GM10266 (cell line): ENCODE data around the gene WDR82.

Source experiments
- DNase-seq: peaks from one replicate; pipeline ENCODE4 v3.0.0; 2012; ENCODE audit errors: extremely low spot score
- TF ChIP-seq, protein P1 (sequence below): IDR thresholded peaks from 2 replicates; pipeline ENCODE4 v1.5.1; 2012; ENCODE audit warnings: mild to moderate bottlenecking, low read depth; ENCODE audit not compliant: control insufficient read depth, insufficient read depth; ENCODE audit errors: missing control alignments

Gene WDR82

DNA sequence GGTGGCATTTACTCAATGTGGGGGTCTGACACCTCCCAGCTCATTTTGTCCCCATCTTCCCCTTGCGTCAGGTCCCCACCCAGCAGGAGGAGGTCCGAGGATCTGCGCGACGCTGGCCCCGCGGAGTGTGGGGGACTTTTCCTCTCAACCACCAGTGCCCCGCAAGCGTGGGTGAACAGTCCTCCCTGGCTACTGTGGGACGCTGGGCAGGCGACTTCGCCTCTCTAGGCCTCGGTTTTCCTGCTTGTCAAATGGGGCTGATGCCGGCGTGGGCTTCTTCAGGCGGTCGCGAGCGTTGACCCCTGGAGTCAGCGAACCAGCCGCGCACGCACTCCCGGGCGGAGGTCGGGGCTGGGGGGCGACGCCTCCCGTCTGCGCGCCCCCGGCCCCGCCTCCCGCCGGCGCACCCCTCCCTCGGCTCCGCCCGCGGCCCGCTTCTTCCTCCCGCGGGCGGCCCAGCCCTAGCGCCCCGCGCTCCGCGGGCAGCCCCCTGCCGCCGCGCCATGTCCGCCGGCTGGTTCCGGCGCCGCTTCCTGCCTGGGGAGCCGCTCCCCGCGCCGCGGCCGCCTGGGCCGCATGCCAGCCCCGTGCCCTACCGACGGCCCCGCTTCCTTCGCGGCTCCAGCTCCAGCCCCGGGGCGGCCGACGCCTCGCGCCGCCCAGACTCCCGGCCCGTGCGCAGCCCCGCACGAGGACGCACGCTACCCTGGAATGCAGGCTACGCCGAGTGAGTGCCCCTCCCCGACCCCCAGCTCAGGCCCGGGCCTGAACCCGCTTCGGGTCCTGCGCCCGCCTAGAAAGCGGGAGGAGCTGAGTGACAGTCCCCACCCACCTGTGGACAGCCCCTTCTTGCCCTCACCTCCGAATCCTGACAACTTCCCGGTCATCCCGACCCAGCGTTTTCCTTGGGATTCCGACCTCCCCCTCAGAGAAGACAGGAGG lies 32.9 kb downstream of the WDR82 start, which contains the start of gene PPM1M:
PPM1M (plus strand) TSS at position 438 of the 942 bp plus-strand sequence; CDS start at position 504, 66 bp downstream.
- DNase-seq = peak; percentile 81
- TF ChIP-seq, protein P1, sequence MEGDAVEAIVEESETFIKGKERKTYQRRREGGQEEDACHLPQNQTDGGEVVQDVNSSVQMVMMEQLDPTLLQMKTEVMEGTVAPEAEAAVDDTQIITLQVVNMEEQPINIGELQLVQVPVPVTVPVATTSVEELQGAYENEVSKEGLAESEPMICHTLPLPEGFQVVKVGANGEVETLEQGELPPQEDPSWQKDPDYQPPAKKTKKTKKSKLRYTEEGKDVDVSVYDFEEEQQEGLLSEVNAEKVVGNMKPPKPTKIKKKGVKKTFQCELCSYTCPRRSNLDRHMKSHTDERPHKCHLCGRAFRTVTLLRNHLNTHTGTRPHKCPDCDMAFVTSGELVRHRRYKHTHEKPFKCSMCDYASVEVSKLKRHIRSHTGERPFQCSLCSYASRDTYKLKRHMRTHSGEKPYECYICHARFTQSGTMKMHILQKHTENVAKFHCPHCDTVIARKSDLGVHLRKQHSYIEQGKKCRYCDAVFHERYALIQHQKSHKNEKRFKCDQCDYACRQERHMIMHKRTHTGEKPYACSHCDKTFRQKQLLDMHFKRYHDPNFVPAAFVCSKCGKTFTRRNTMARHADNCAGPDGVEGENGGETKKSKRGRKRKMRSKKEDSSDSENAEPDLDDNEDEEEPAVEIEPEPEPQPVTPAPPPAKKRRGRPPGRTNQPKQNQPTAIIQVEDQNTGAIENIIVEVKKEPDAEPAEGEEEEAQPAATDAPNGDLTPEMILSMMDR = no peak

DNA sequence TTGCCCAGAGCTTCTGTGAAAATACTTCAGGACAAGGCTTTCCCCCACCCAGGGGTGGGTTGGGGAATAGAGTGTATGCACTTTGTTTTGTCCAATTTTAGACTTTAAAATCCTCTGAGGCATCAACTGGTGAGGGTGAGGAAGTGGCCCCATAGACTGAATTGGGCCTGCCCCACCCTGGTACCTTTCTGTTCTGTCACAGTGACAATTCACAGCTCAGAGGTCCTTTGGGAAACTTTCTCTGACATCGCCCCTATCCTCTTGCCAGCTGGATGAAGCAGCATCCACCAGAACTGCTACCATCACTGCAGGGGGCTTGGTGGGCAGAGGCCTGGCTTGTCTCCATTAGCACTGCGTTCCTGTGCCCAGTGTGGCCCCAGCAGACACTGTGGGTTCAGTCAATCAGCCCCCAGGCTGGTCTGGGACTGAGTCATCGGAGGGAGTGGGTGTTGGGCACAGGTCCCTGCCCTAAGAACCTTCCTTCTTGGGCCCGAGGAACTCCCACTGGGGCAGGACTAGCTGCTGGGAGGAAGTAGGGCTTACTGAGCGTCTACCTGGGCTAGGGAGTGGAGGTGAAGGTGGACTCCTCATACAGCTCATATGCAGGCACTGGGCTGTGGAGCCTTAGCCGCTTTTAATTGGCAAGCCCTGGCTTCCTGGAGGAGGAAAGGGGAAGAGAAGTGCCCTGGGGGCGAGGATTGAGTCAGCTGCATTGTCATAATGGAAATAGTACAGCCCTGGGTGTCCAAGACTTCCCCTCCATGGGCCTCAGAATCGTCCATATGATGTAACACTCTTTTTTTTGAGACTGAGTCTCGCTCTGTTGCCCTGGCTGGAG lies 34.4 kb downstream of the WDR82 start:
- TF ChIP-seq, protein P1 = no peak
- DNase-seq = peak; percentile 86

DNA sequence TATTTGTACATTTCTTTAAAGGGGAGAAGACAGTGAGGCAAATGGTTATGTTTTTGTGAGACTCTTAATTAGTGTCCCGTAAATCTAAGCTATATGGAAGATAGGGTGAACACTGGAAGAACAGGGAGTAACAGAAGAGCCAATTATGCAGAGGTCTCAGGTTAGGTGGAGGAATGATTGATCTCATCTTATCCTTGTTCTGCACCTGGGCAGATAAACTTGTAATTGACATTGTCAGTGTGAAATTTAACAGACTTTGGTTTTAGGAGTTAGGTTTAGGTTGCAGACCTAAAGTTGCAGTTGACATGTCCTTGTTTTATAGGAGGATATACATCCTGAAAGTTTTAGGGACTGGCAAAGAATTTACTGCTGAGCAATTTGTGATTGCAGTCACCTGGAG lies 36.4 kb downstream of the WDR82 start:
- DNase-seq = no peak
- TF ChIP-seq, protein P1 = no peak

DNA sequence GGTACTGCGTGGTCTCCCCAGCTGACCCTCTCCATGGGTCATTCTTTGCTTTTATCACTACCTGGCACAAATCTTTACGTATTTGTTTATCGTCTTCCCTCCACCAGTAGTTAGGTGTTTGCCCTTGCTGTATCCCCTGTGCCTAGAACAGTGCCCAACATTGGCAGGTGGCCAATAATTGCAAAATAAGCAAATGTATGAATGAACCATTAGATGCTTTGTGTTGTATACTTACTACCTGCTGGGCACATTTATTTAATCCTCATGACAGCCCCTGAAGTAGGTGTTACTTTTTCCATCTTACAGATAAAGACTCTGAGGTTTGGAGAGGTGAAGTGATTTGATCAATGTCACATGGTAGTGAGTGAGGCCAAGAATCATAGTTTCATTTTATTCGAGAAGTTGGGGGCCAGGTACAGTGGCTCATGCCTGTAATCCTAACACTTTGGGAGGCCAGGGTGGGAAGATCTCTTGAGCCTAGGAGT lies 37.5 kb downstream of the WDR82 start:
- TF ChIP-seq, protein P1 = no peak
- DNase-seq = no peak

DNA sequence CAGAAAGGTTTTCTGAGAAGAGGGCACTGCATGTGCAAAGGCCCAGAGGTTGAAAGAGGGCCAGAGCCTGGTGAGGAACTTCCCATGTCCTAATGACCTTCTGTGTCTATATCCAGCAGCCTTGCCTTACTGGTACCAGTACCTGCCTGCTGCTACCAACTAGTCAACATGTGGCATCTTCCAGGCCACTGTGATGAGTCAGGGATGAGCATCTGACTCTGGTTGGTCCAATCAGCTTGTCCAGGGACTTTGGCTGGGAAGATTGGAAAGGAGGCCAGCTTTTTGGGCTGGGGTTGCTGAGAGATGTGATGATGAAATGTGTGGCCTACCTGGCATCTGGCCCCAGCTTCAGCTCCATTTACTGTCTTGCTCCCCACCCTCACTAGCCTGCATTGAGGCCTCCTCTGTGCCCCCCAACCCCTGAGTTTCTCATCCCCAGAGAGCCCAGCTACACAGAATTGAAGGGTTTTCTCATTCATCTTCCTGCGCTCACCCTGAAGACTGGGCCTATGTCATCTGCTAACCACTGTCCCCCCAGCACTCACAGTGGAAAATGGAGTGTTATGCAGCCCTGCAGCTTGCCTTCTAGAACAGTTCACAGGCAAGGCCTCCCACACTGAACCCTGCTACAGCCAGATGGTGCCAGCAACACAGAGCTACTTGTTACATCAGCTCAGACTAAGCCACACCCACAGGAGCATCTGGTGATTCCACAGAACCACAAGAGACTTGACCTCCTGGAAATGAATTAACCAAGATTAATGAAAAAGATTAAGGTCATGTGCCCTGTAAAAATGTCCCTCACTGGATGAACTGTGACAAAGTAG lies 38.2 kb downstream of the WDR82 start:
- no peak for DNase-seq
- TF ChIP-seq, protein P1 = peak; percentile 22

DNA sequence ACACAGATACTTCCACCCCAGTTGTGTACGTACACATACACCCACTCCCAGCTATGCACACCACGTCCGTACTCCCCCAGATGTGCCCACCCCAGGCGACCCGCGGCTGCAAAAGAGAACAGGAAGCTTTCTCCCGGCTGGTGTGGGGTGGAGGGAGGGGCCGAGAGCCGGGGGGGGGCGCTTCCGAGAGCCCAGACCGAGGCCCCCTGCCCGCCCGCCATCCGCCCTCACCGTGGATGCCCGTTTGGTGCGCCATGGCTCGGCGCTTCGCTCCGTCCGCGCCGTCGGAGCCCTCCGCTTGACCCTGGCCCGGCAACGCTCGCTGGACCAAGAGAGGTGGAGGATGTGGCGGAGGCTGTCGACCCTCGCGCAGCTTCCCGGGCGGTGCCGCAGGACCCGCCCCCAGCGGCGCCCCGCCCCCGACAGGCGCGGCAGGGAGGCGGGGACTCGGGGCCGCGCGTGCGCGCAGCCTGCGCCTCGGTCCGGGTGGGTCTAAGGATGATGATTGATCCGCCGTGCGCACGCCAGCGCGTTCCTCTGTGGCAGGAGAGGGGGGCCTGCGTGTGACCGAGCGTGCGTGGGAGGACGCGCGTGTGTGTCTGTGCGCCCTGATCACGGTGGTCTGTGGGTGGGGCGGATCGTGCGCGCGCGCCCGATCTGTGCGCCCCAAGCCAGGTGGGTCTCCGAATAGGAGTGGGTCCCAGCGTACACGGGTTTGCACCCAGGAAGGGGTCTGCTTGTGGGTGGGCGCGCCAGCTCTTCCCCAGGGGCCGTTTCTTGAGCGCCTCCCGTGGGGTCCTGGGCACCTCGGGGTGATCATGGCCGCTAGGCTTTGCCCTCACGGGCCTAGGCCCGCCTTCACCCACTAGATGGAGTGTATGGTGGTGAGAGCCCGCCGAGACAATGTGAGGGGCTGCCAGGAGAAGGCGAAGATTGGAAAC lies 39.4 kb downstream of the WDR82 start, which contains the start of gene TWF2:
TWF2 (minus strand) TSS at position 398 of the 941 bp plus-strand sequence; CDS start at position 256, 142 bp downstream.
- TF ChIP-seq, protein P1 = peak; percentile 35
- peak; percentile 98 for DNase-seq
